Activated T-cell treated with anti-CD3 and anti-CD28 coated beads, Interleukin-2, amount 50 U/mL, for 4 hours (primary cell): ENCODE data around the gene DLGAP1. TPM values are rescaled to one million over a fixed set of nuclear protein-coding genes. Genes with fewer than 3 reads are reported as not detected.

Experiments
- ATAC-seq, 2 donors: fragments of 200-7000 bp; cut with Tn5 transposase; one replicate each; pipeline ENCODE4 v1.10.0; 2021
- DNase-seq: peaks from one replicate; pipeline ENCODE4 v3.0.0-alpha.2; 2020
- H3K27me3 Mint-ChIP-seq: one replicate; pipeline ENCODE4 v1.8.0; 2021; ENCODE audit warnings: low read depth, mixed read lengths
- H3K36me3 Mint-ChIP-seq: one replicate; pipeline ENCODE4 v1.8.0; 2022; ENCODE audit warnings: mixed read lengths; ENCODE audit not compliant: insufficient read depth
- H3K4me1 Mint-ChIP-seq: one replicate; pipeline ENCODE4 v1.8.0; 2021; ENCODE audit warnings: low read depth, mixed read lengths
- H3K4me3 Mint-ChIP-seq: one replicate; pipeline ENCODE4 v1.8.0; 2021; ENCODE audit warnings: mild to moderate bottlenecking, moderate library complexity, mixed read lengths
- H3K9me3 Mint-ChIP-seq: one replicate; pipeline ENCODE4 v1.8.0; 2021; ENCODE audit warnings: mixed read lengths
- total RNA-seq, 3 donors: library from RNA; stranded (reverse); gene quantifications; one replicate each; pipeline ENCODE4 v1.2.1, GENCODE V29; 2021

The DLGAP1 gene
- total RNA-seq, 3 donors from 2014 or later, result 0.16 TPM; not detected in 2

- Mint-ChIP-seq H3K4me1 (peaks cover 2% of the 10 kb centered on the region), H3K27me3 (no peaks in the 10 kb centered on the region), H3K36me3 (no peaks in the 10 kb centered on the region), H3K4me3 (no peak overlapping the region), H3K9me3 (no peaks in the 10 kb centered on the region)
- DNase-seq, result peak; percentile 29
- ATAC-seq, result peak in 1 of 2 donors; percentile 54
Observed at GRCh38 chr18:3995476-3996102, 459.5 kb downstream of the DLGAP1 start.

DNA sequence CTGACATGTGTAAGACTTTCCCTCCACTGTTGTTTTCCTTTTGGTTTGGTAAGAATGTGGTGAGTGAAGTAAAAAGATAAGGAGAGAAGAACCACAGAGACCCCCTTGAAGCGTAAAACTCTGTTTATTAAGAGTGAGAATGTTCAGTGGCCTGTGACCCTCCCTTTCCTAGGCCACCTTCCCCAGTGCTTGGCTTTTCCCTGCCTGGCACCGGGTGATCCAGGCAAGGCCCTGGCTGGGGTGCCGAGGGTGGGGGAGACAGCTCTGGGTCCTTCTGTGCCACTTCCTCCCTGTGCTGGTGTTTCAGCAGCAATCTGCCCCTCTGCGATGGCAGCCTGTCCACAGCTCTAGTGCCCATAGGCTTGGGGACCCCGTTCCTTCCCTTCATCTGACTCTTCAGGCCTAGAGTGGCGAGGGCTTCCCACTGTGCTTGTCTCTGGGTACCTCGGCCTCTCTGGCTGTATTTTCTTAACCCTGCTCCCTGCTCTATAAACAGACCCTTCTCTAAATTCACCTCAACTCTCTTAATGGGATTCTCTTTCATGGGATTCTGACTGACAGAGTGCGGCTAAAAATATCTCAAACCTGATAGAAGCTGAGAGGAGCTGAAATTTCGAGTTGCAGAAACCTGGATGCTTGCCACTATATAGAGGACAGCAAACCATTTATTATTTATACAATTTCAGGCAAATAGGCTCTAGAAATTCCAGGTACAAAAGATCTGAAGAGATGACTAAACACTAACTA, 461.0 kb downstream of the DLGAP1 start:
- DNase-seq, result no peak
- Mint-ChIP-seq H3K9me3 (no peaks in the 10 kb centered on the region), H3K4me1 (peaks cover 2% of the 10 kb centered on the region), H3K4me3 (no peak overlapping the region), H3K36me3 (no peaks in the 10 kb centered on the region), H3K27me3 (no peaks in the 10 kb centered on the region)
- no peak for ATAC-seq

DNA sequence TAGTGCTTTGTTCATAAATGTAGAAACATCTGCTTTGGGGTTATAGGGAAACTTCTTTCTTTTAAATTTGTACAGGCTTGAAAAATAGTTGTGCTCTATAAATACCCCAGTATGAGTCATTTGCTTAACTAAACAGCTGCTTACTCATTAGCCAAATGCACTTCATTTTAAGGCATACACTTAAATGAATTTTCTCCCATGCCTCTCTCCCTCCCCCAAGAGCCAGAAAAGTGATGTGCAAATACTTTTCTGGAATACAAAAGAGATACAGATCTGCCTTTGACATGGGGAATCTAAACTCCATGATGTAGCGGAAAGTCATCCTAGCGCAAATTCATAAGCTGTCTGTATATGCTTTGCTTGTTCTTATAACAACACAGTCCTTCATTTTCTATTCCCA, 469.4 kb downstream of the DLGAP1 start:
- DNase-seq (no peak), ATAC-seq (no peak)
- Mint-ChIP-seq H3K9me3 (no peaks in the 10 kb centered on the region), H3K27me3 (peaks cover 4% of the 10 kb centered on the region), H3K4me3 (no peak overlapping the region), H3K4me1 (peaks cover 18% of the 10 kb centered on the region), H3K36me3 (no peaks in the 10 kb centered on the region)

- peak; percentile 32 to 40 for ATAC-seq
- DNase-seq, result no peak
- no peaks in the 10 kb centered on the region for H3K9me3 Mint-ChIP-seq
- H3K27me3 Mint-ChIP-seq, result peaks cover 4% of the 10 kb centered on the region
- H3K4me3 Mint-ChIP-seq, result no peak overlapping the region
- peaks cover 18% of the 10 kb centered on the region for H3K4me1 Mint-ChIP-seq
- no peaks in the 10 kb centered on the region for H3K36me3 Mint-ChIP-seq
Observed at GRCh38 chr18:3985020-3985419, 470.1 kb downstream of the DLGAP1 start.

- DNase-seq, result no peak
- Mint-ChIP-seq H3K4me1 (peaks cover 18% of the 10 kb centered on the region), H3K4me3 (peak overlapping the region; percentile 35), H3K9me3 (peaks cover 3% of the 10 kb centered on the region), H3K36me3 (no peaks in the 10 kb centered on the region), H3K27me3 (peaks cover 4% of the 10 kb centered on the region)
- no peak for ATAC-seq
Observed at GRCh38 chr18:3984163-3984757, 470.8 kb downstream of the DLGAP1 start.

GRCh38 chr18:3983351-3983969, 471.6 kb downstream of the DLGAP1 start:
- Mint-ChIP-seq H3K4me1 (peaks cover 18% of the 10 kb centered on the region), H3K9me3 (peaks cover 8% of the 10 kb centered on the region), H3K4me3 (no peak overlapping the region), H3K36me3 (no peaks in the 10 kb centered on the region), H3K27me3 (peaks cover 2% of the 10 kb centered on the region)
- ATAC-seq (no peak), DNase-seq (no peak)

- DNase-seq (no peak), ATAC-seq (no peak)
- peaks cover 2% of the 10 kb centered on the region for H3K27me3 Mint-ChIP-seq
- H3K9me3 Mint-ChIP-seq, result peaks cover 12% of the 10 kb centered on the region
- H3K4me3 Mint-ChIP-seq, result no peak overlapping the region
- H3K36me3 Mint-ChIP-seq, result no peaks in the 10 kb centered on the region
- peaks cover 18% of the 10 kb centered on the region for H3K4me1 Mint-ChIP-seq
Observed at GRCh38 chr18:3982541-3982940, 472.6 kb downstream of the DLGAP1 start.

- Mint-ChIP-seq H3K36me3 (no peaks in the 10 kb centered on the region), H3K27me3 (peaks cover 5% of the 10 kb centered on the region), H3K4me1 (peaks cover 3% of the 10 kb centered on the region), H3K9me3 (peaks cover 12% of the 10 kb centered on the region), H3K4me3 (no peak overlapping the region)
- DNase-seq (no peak), ATAC-seq (no peak)
Observed at GRCh38 chr18:3979024-3979423, 476.1 kb downstream of the DLGAP1 start.

DNA sequence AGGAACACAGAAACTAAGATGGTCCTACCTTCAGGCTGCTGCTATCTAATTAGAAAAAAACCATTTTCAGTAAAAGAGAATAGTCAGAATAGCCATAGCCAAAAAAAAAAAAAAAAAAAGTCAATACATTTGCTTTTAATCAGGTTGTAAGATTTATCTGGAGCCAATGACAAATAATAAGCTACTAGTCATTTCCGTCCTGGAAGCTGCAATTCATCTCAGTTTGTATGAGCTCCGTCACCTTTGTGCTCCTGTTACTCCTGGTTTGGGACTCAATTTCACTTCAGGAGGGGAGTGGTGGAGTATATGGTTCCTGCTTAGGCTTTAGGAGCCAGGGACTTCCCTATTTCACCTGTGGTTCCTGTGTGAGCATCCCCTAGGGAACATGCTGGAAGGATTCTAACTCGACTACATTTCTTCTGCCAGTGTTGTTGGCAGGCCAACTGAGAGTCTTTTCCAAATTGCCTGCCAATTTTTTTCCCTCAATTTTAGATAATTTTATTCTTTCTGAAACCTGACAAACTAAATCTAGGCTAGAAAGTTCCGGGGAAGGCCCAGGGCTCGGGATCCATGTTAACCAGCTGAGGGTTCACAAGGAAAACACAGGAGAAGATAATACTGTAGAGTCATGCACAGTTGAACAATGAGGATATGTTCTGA, 481.8 kb downstream of the DLGAP1 start:
- peaks cover 2% of the 10 kb centered on the region for H3K9me3 Mint-ChIP-seq
- DNase-seq (no peak), ATAC-seq (no peak)
- H3K4me1 Mint-ChIP-seq, result no peaks in the 10 kb centered on the region
- H3K4me3 Mint-ChIP-seq, result no peak overlapping the region
- peaks cover 4% of the 10 kb centered on the region for H3K27me3 Mint-ChIP-seq
- no peaks in the 10 kb centered on the region for H3K36me3 Mint-ChIP-seq

DNA sequence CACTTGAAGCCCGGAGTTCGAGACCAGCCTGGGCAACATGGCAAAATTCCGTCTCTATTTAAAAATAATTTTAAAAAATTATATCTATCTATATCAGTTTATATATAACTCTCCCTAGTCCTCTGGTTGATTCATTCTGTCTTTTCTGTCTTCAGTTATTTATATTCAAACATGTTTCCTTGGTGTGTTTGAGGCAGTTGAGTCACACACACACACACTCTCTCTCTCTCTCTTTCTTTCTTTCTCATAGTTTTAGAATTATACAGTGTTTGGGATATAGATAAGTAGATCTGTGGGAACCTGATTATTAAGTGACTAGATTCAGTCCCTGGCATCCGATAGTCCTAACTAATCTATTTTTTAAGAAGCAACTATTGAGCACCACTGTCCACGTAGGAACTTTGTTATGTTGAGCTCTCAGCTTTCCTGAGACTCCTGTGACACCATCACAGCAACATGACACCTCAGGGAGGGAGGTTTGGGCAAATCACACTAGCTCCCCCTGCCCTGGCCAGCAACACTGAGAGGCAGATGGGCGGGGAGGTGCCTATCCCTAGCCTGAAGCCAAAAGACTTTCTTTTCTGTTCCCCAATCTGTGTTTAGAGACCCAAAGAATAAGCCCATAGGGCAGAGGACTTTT, 482.7 kb downstream of the DLGAP1 start:
- Mint-ChIP-seq H3K36me3 (no peaks in the 10 kb centered on the region), H3K27me3 (peaks cover 4% of the 10 kb centered on the region), H3K4me3 (no peak overlapping the region), H3K4me1 (no peaks in the 10 kb centered on the region), H3K9me3 (no peaks in the 10 kb centered on the region)
- no peak for DNase-seq
- no peak for ATAC-seq

GRCh38 chr18:3970929-3971328, 484.2 kb downstream of the DLGAP1 start:
- Mint-ChIP-seq H3K4me3 (no peak overlapping the region), H3K36me3 (no peaks in the 10 kb centered on the region)

GRCh38 chr18:3967359-3968180, 487.5 kb downstream of the DLGAP1 start:
- no peak for DNase-seq
- peaks cover 3% of the 10 kb centered on the region for H3K27me3 Mint-ChIP-seq
- no peak for ATAC-seq
- no peaks in the 10 kb centered on the region for H3K36me3 Mint-ChIP-seq
- H3K9me3 Mint-ChIP-seq, result no peaks in the 10 kb centered on the region
- no peak overlapping the region for H3K4me3 Mint-ChIP-seq
- no peaks in the 10 kb centered on the region for H3K4me1 Mint-ChIP-seq

More at GRCh38 chr18:3970929-3971328, 484.2 kb downstream of the DLGAP1 start:
- no peaks in the 10 kb centered on the region for H3K9me3 Mint-ChIP-seq
- no peak for DNase-seq
- peaks cover 4% of the 10 kb centered on the region for H3K27me3 Mint-ChIP-seq
- no peaks in the 10 kb centered on the region for H3K4me1 Mint-ChIP-seq
- no peak for ATAC-seq

DNA sequence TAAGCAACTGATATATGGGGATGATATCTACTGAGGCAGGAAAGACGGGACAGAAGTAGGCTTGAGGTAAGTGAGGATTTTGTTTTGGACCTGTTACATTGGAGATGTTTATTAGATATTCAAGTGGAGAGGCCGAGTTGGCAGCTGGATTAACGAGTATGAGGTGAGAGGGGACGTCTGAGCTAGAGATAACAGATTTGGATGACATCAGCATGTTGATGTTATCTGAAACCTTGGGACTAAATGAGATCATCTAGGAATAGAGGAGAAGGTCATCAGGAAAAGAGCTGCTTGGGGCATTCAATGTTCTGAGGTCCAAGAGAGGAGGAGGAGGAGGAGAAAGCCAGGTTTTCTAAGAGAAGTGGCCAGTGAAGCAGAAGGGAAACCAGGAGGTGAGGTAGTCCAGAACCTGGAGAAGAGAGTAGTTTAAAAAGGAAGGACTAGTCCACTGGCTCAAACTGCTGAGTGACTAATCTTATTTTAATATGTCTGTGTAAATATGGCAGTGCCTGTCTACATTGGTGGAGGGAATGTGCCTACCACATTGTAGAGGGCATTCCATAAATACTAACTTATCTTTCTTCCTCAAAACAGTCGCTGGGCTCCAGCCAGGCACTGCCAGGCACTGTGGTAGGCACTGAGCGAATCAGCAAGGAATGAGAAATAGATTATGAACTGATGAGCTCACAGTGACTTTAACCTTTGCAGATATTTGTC, 488.3 kb downstream of the DLGAP1 start:
- ATAC-seq (no peak), DNase-seq (no peak)
- H3K27me3 Mint-ChIP-seq, result peaks cover 4% of the 10 kb centered on the region
- H3K4me3 Mint-ChIP-seq, result no peak overlapping the region
- no peaks in the 10 kb centered on the region for H3K4me1 Mint-ChIP-seq
- no peaks in the 10 kb centered on the region for H3K9me3 Mint-ChIP-seq
- H3K36me3 Mint-ChIP-seq, result no peaks in the 10 kb centered on the region
